ENCODE results near the gene RUBCNL.

The RUBCNL gene

DNA sequence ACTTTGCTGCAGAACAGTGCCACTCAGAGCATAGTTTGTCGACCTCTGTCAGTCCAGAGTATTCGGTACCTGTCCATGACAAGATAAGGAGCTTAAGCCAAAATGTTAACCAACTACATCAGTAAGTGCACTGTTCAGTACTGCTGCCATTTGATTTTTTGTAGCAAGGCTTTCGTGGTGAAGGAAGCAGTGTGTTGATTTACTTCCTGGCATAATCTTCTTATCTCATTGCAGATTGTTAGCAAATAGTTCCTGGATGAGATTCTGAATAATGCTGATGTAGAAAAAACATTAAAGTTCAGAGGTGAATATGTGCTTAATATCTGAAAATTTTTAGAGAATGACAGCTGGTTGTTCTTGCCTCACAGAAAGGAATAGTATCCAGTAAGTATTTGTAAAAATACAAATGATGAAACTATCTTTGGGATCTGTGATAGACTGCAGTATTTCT lies 89.7 kb downstream of the RUBCNL start:
- DNase-seq, result no peak

DNA sequence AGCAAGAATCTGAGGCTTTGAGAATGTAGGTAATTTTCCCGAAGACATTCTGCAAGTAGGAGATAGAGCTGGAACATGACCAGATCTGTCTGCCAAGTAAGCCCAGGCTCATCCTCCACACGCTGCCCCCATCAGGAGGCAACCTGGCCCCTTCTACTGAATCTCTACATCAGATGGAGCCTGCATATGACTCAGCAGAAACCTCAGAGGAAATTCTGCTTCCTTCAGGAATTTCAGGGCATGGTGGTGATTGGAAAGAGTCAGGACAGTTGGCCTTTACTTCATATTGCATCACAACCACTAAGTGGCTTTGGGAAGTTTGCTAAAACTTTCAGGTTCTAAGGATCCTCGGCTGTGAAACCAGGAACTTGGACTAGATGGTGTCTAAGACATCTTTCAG lies 90.1 kb downstream of the RUBCNL start:
- DNase-seq, result no peak

DNA sequence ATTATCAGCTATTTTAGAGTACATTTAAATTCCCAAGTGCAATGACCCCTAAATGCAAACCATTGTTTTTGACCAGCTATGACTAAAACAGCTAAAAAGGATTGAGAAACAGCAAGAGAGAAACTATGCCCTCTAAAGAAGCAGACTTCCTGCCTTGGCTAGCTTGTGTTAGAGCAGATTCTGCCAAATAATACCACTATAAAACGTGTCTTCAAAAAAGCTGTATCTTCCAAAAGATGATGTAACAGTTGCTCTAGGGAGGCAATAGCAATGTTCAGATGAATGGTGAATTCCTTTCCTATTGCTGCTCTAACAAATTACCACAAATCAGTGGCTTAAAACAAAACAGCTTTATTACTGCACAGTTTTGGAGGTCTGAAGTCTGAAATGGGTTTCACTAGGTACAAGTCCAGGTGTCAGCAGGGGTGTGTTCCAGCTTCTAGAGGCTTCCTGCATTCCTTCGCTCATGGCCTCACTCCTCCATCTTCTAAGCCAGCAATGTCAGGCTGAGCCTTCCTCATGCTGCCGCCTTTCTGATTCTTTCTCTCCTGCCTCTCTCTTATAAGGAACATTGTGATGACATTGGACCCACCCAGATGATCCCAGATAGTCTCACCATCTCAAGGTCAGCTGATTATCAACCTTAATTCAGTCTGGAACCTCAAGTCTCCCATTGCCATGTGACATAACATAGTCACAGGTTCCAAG lies 90.8 kb downstream of the RUBCNL start:
- DNase-seq, result no peak

DNA sequence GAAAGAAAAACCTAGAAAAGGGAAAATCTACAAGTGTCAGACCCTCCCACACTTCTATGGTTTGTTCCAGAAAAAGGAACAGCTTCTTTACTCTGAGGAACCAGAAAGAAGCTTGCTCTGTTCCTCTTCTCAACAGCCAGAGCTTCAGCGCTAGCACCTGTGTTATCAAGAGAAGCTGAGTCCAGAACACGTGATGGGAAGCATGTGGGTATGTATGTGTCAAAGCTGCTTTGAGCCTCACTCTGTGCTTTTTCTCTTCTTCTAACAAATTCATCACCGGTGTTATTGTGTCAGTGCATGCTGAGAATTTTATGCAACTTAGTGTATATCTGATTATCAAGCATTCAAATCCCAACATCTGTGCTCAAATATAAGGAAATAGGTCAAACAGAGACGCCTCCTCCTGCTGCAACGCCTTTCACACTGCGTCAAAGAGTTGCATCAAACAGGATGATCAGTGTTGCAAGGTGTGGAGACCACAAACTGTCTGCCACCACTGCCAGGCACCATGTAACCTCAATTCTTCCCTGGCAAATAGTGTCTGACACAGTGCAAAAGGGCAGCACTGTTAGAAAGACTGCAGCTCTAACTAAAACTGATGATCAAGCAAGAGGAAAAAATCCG lies 91.4 kb downstream of the RUBCNL start:
- DNase-seq, result no peak

DNA sequence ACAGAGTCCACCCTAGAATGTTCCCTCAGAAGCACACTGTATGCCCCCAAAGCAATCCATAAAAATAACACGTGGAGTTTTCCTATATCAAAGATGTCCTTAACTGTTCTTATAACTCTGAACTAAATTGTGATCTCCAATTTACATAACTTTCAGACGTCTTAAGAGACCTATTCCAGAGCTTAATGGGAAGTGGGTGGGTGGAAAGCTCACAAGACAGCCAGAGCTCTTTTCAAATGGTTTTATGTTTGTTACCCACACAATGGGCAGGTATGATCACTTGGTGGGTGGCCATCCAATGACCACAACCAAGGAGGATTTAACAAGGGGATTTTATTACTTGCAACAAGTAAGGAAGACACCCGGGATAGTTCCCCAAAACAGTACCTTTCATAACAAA lies 93.6 kb downstream of the RUBCNL start:
- DNase-seq, result no peak
